ENCODE measurements around the gene EMILIN2.
A peak's percentile ranks its signal among the peaks of the same experiment; 100 is the strongest.

EMILIN2 gene

DNA sequence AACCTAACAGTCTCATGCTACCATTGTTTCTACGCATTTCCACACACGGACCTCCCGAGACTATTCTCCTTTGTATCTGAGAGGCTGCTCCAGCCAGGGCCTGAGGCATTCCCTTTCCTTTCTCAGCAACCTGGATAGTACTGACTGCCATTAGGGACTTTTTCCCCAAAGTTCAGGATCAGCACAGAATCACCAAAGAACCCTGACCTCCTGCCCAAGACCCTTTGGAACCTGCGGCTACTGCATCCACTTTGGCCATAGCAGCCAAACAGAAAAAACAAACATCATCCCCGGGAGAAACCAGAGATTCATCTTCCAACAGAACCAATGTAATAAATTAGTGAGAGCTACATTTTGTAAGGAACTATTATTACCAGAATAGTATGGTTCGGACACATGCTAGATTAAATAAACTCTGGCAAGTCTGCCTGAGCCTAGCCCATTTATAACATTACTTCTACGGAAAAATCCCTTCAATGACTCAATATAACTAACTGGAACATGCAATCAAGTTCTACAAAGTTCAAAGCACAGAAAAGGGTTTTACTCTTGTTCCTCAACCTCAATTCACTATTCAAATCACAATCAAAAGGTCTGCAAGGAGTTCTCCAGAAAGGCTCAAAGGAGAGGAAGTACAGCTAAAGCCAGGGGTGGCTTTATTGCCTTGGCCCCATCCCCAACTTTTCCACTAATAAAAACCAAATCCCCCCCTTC, 114.3 kb downstream of the EMILIN2 start:
- DNase-seq: peak; percentile 71

DNA sequence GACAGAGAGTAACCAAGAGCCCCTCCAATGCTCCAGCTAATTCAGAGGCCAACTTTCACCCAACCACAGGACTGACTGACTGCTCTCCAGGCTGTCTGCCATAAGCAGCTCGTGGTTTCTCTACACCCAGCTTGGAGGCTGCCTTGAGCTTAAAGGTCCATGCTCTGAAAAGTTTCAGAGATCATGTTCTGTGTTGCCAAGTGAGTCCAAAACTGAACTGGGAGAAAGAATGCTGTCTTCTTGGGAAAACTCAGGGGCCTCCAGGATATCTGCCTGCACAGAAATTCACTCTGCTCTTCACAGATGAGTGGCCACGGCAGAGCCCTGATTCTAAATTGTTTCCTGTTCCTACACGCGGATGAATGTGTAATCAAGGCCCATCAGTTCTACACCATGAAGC, 115.0 kb downstream of the EMILIN2 start:
- DNase-seq: no peak

DNA sequence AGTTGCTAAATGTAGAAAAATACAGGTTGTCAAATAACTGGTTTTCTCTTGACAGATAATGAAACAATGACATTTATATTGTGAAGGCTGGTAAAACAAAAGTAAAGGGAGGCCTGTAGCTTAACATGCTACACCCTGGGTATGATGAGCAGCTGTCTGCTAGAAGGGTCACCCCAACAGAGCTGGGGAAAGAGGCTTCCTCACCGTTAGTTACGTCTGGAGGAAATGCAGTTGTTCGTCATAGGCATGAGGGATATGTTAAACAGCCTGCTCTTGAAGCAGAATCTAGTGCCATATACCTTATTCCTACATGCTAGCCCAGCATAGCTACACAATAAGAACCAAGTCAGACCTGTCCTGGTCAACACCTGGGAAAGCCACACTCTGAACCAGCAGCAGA, 116.2 kb downstream of the EMILIN2 start:
- peak; percentile 77 for DNase-seq

DNA sequence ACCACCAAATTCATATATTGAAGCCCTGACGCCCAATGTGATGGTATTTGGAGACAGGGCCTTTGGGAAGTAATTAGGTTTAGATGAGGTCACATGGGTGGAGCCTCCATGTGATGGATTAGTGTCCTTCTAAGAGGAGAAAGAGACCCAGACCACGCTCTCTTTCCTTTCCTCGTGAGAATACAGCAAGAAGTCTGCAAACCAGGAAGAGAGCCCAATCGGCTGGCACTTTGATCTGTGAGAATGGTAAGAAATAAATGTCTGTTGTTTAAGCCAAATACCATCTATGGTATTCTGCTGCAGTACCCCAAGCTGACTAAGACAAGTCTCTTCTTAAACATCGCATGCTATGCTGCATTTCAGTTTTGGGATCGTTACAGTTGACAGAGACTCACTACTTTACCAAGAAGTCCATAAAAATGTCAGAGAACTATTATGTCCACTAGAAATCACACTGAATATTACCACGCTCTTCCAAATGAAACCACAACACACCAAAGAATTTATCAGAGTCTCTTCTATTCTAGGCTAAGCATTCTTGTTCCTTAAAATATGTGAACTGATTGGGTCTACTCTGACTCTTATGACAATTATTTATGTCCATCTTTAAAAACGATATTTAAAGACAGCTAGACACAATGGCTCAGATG, 117.7 kb downstream of the EMILIN2 start:
- DNase-seq: no peak
